Measurements from ENCODE around the gene LIMK1.

The LIMK1 gene

DNA sequence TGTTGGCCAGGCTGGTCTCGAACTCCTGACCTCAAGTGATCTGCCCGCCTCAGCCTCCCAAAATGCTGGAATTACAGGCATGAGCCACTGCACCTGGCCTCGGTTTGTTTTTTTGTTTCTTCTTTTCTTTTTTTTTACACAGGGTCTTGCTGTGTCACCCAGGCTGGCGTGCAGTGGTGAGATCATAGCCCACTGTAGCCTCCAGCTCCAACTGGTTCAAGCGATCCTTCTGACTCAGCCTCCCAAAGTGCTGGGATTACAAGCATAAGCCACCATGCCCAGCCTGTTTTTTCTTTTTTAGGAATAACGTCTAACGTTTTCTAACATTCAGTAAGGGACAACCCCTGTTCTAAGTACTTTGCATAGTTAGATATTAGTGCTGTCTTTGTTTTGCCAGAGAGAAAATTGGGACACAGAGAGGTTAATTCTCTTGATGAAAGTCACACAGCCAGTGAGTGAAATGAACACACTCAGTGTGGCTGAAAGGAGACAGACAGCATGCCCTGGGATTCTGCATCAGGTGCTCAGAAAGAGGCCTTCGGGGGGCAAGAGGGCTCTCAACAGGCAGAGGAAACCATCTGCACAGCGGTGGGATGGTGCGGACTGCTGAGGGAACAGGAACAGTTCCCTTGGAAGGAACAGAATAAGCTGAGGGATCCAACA, 4.3 kb downstream of the LIMK1 start:
- peaks cover 5% of the 10 kb centered on the region for H3K79me1 ChIP-seq (ENCODE audit: low read depth, low read length)
- H3K4me3 ChIP-seq (ENCODE audit: low read length in 2 of 2): no peak overlapping the region
- H2BK5ac ChIP-seq (ENCODE audit: low read length): no peak overlapping the region
- H3K9ac ChIP-seq (ENCODE audit: low read depth, low read length, poor library complexity): no peak overlapping the region
- H3K27ac ChIP-seq (replicated peaks; ENCODE audit: low read length): no peak overlapping the region
- H3K4me2 ChIP-seq (ENCODE audit: insufficient read depth, low read length, poor library complexity, severe bottlenecking): no peak overlapping the region
- no peak overlapping the region for H2BK12ac ChIP-seq (ENCODE audit: low read length)
- H2BK120ac ChIP-seq (ENCODE audit: low read depth, low read length): no peak overlapping the region
- H2AFZ ChIP-seq (ENCODE audit: low read length): no peak overlapping the region
- H3K36me3 ChIP-seq (replicated peaks in 1 of 2; ENCODE audit: control insufficient read depth in 2 of 2, insufficient read depth in 2 of 2, low read length in 2 of 2): peaks cover 8 to 52% of the 10 kb centered on the region in 2 donors
- no peak overlapping the region for H2AK5ac ChIP-seq (ENCODE audit: low read depth, low read length)
- H3K27me3 ChIP-seq (ENCODE audit: control insufficient read depth in 3 of 3, insufficient read depth in 3 of 3, low read depth in 1 of 3, low read length in 3 of 3): no peaks in the 10 kb centered on the region
- peaks cover 19 to 27% of the 10 kb centered on the region in 2 donors for H3K4me1 ChIP-seq (ENCODE audit: control insufficient read depth in 2 of 2, insufficient read depth in 1 of 2, low read depth in 1 of 2, low read length in 2 of 2)
- no CpG with 5 or more reads among the region's 10 CpGs for WGBS, 2 donors (ENCODE audit: extremely low coverage in 2 of 2, insufficient read length in 2 of 2, insufficient replicate concordance in 1 of 2)
- no peak overlapping the region for H4K8ac ChIP-seq (ENCODE audit: low read depth, low read length)
- no peak overlapping the region for H4K91ac ChIP-seq (ENCODE audit: low read depth, low read length, poor library complexity)
- H3K9me3 ChIP-seq (replicated peaks in 1 of 2; ENCODE audit: control insufficient read depth in 2 of 2, insufficient read depth in 1 of 2, low read depth in 1 of 2, low read length in 2 of 2): no peaks in the 10 kb centered on the region
- no peak overlapping the region for H3K14ac ChIP-seq (ENCODE audit: low read length)
- H3K18ac ChIP-seq (ENCODE audit: low read length): no peak overlapping the region
- H3K4ac ChIP-seq (ENCODE audit: low read length): no peak overlapping the region
- no peak overlapping the region for H3K23ac ChIP-seq (ENCODE audit: low read depth, low read length, poor library complexity)
- H2BK15ac ChIP-seq (ENCODE audit: low read length): no peak overlapping the region
- DNase-seq (ENCODE audit: low spot score): no peak

- peak overlapping the region; percentile 72 for H3K18ac ChIP-seq (ENCODE audit: low read length)
- H3K4me3 ChIP-seq (ENCODE audit: low read length in 2 of 2): no peak overlapping the region
- H2AK5ac ChIP-seq (ENCODE audit: low read depth, low read length): peak overlapping the region; percentile 98
- no peak overlapping the region for H3K4me2 ChIP-seq (ENCODE audit: insufficient read depth, low read length, poor library complexity, severe bottlenecking)
- H3K27me3 ChIP-seq (ENCODE audit: control insufficient read depth in 3 of 3, insufficient read depth in 3 of 3, low read depth in 1 of 3, low read length in 3 of 3): no peaks in the 10 kb centered on the region
- no peak overlapping the region for H2BK12ac ChIP-seq (ENCODE audit: low read length)
- no peak for DNase-seq (ENCODE audit: low spot score)
- WGBS, 2 donors (ENCODE audit: extremely low coverage in 2 of 2, insufficient read length in 2 of 2, insufficient replicate concordance in 1 of 2): no CpG with 5 or more reads among the region's 13 CpGs
- no peak overlapping the region for H4K91ac ChIP-seq (ENCODE audit: low read depth, low read length, poor library complexity)
- H3K36me3 ChIP-seq (replicated peaks in 1 of 2; ENCODE audit: control insufficient read depth in 2 of 2, insufficient read depth in 2 of 2, low read length in 2 of 2): peaks cover 12 to 47% of the 10 kb centered on the region in 2 donors
- H2BK15ac ChIP-seq (ENCODE audit: low read length): peak overlapping the region; percentile 25
- peak overlapping the region; percentile 76 for H3K9ac ChIP-seq (ENCODE audit: low read depth, low read length, poor library complexity)
- no peak overlapping the region for H3K27ac ChIP-seq (replicated peaks; ENCODE audit: low read length)
- H2BK5ac ChIP-seq (ENCODE audit: low read length): peak overlapping the region; percentile 71
- peak overlapping the region; percentile 25 for H3K23ac ChIP-seq (ENCODE audit: low read depth, low read length, poor library complexity)
- H3K4ac ChIP-seq (ENCODE audit: low read length): no peak overlapping the region
- H4K8ac ChIP-seq (ENCODE audit: low read depth, low read length): no peak overlapping the region
- peaks cover 28 to 38% of the 10 kb centered on the region in 2 donors for H3K4me1 ChIP-seq (ENCODE audit: control insufficient read depth in 2 of 2, insufficient read depth in 1 of 2, low read depth in 1 of 2, low read length in 2 of 2)
- H3K9me3 ChIP-seq (replicated peaks in 1 of 2; ENCODE audit: control insufficient read depth in 2 of 2, insufficient read depth in 1 of 2, low read depth in 1 of 2, low read length in 2 of 2): peaks cover 4 to 11% of the 10 kb centered on the region in 2 donors
- no peak overlapping the region for H2AFZ ChIP-seq (ENCODE audit: low read length)
- H3K14ac ChIP-seq (ENCODE audit: low read length): peak overlapping the region; percentile 73
- H3K79me1 ChIP-seq (ENCODE audit: low read depth, low read length): peaks cover 9% of the 10 kb centered on the region
- peak overlapping the region; percentile 68 for H2BK120ac ChIP-seq (ENCODE audit: low read depth, low read length)
Measured at GRCh38 chr7:74092321-74092963, 8.8 kb downstream of the LIMK1 start.

GRCh38 chr7:74092964-74093471, 9.4 kb downstream of the LIMK1 start:
- Histone ChIP-seq H3K79me1 (ENCODE audit: low read depth, low read length) (peaks cover 9% of the 10 kb centered on the region), H3K14ac (ENCODE audit: low read length) (peak overlapping the region; percentile 73), H4K8ac (ENCODE audit: low read depth, low read length) (no peak overlapping the region), H2BK12ac (ENCODE audit: low read length) (peak overlapping the region; percentile 95), H3K23ac (ENCODE audit: low read depth, low read length, poor library complexity) (peak overlapping the region; percentile 25), H4K91ac (ENCODE audit: low read depth, low read length, poor library complexity) (no peak overlapping the region), H2BK15ac (ENCODE audit: low read length) (peak overlapping the region; percentile 25), H3K4me3 (ENCODE audit: low read length in 2 of 2) (no peak overlapping the region), H3K4me1 (ENCODE audit: control insufficient read depth in 2 of 2, insufficient read depth in 1 of 2, low read depth in 1 of 2, low read length in 2 of 2) (peaks cover 28 to 38% of the 10 kb centered on the region in 2 donors), H3K9ac (ENCODE audit: low read depth, low read length, poor library complexity) (peak overlapping the region; percentile 76), H3K27me3 (ENCODE audit: control insufficient read depth in 3 of 3, insufficient read depth in 3 of 3, low read depth in 1 of 3, low read length in 3 of 3) (no peaks in the 10 kb centered on the region), H2BK120ac (ENCODE audit: low read depth, low read length) (peak overlapping the region; percentile 68), H2AFZ (ENCODE audit: low read length) (no peak overlapping the region), H3K4me2 (ENCODE audit: insufficient read depth, low read length, poor library complexity, severe bottlenecking) (no peak overlapping the region), H3K4ac (ENCODE audit: low read length) (no peak overlapping the region), H3K27ac (replicated peaks; ENCODE audit: low read length) (no peak overlapping the region), H2AK5ac (ENCODE audit: low read depth, low read length) (peak overlapping the region; percentile 98), H3K18ac (ENCODE audit: low read length) (peak overlapping the region; percentile 72), H3K9me3 (replicated peaks in 1 of 2; ENCODE audit: control insufficient read depth in 2 of 2, insufficient read depth in 1 of 2, low read depth in 1 of 2, low read length in 2 of 2) (peaks cover 9 to 17% of the 10 kb centered on the region in 2 donors), H3K36me3 (replicated peaks in 1 of 2; ENCODE audit: control insufficient read depth in 2 of 2, insufficient read depth in 2 of 2, low read length in 2 of 2) (peaks cover 17 to 47% of the 10 kb centered on the region in 2 donors), H2BK5ac (ENCODE audit: low read length) (peak overlapping the region; percentile 62)
- no peak for DNase-seq (ENCODE audit: low spot score)
- WGBS, 2 donors (ENCODE audit: extremely low coverage in 2 of 2, insufficient read length in 2 of 2, insufficient replicate concordance in 1 of 2): no CpG with 5 or more reads among the region's 12 CpGs

- Histone ChIP-seq H3K9ac (ENCODE audit: low read depth, low read length, poor library complexity) (peak overlapping the region; percentile 57), H3K23ac (ENCODE audit: low read depth, low read length, poor library complexity) (no peak overlapping the region), H3K4me3 (ENCODE audit: low read length in 2 of 2) (peak overlapping the region in 1 of 2 donors; percentile 42), H2BK120ac (ENCODE audit: low read depth, low read length) (peak overlapping the region; percentile 78), H2AK5ac (ENCODE audit: low read depth, low read length) (peak overlapping the region; percentile 98), H4K91ac (ENCODE audit: low read depth, low read length, poor library complexity) (no peak overlapping the region), H4K8ac (ENCODE audit: low read depth, low read length) (no peak overlapping the region), H2BK12ac (ENCODE audit: low read length) (peak overlapping the region; percentile 95), H3K9me3 (replicated peaks in 1 of 2; ENCODE audit: control insufficient read depth in 2 of 2, insufficient read depth in 1 of 2, low read depth in 1 of 2, low read length in 2 of 2) (peaks cover 9 to 21% of the 10 kb centered on the region in 2 donors), H2BK15ac (ENCODE audit: low read length) (peak overlapping the region; percentile 45), H3K4me2 (ENCODE audit: insufficient read depth, low read length, poor library complexity, severe bottlenecking) (no peak overlapping the region), H3K79me1 (ENCODE audit: low read depth, low read length) (peaks cover 9% of the 10 kb centered on the region), H3K36me3 (replicated peaks in 1 of 2; ENCODE audit: control insufficient read depth in 2 of 2, insufficient read depth in 2 of 2, low read length in 2 of 2) (peaks cover 16 to 47% of the 10 kb centered on the region in 2 donors), H2AFZ (ENCODE audit: low read length) (no peak overlapping the region), H3K4ac (ENCODE audit: low read length) (no peak overlapping the region), H3K27me3 (ENCODE audit: control insufficient read depth in 3 of 3, insufficient read depth in 3 of 3, low read depth in 1 of 3, low read length in 3 of 3) (no peaks in the 10 kb centered on the region), H2BK5ac (ENCODE audit: low read length) (peak overlapping the region; percentile 62), H3K14ac (ENCODE audit: low read length) (peak overlapping the region; percentile 89), H3K4me1 (ENCODE audit: control insufficient read depth in 2 of 2, insufficient read depth in 1 of 2, low read depth in 1 of 2, low read length in 2 of 2) (peaks cover 28 to 38% of the 10 kb centered on the region in 2 donors), H3K27ac (replicated peaks; ENCODE audit: low read length) (no peak overlapping the region), H3K18ac (ENCODE audit: low read length) (peak overlapping the region; percentile 92)
- WGBS, 2 donors (ENCODE audit: extremely low coverage in 2 of 2, insufficient read length in 2 of 2, insufficient replicate concordance in 1 of 2): no CpG with 5 or more reads among the region's 15 CpGs
- DNase-seq (ENCODE audit: low spot score): no peak
Measured at GRCh38 chr7:74093671-74094223, 10.1 kb downstream of the LIMK1 start.
